Measurements from ENCODE around the gene DLGAP4. TPM values are rescaled to one million over a fixed set of nuclear protein-coding genes. Genes with fewer than 3 reads are reported as not detected.
A peak's percentile ranks its signal among the peaks of the same experiment; 100 is the strongest.

The DLGAP4 gene
- total and polyA plus RNA-seq, 5 experiments from 2014 or later: 9.3 to 35.0 (median 16.6) TPM

- POLR2A ChIA-PET: no interaction called here
- H3K27me3 Mint-ChIP-seq: peaks cover 45 to 84% (median 66%) of the 10 kb centered on the region in 5 donors
- H3K36me3 Mint-ChIP-seq: peaks cover 0 to 11% (median 0%) of the 10 kb centered on the region in 3 donors
- H3K9me3 Mint-ChIP-seq: peaks cover 0 to 2% (median 0%) of the 10 kb centered on the region in 9 donors
- peak overlapping the region in 5 of 10 donors; percentile 14 to 74 (median 63) for H3K4me3 Mint-ChIP-seq
- H3K4me1 Mint-ChIP-seq: peaks cover 5 to 11% (median 8%) of the 10 kb centered on the region in 4 donors
- H3K27ac Mint-ChIP-seq: no peak overlapping the region
- DNase-seq (no peak), ATAC-seq (no peak)
Measured at GRCh38 chr20:36306553-36307411, 643 bp downstream of the DLGAP4 start.

GRCh38 chr20:36307412-36308325, 1.5 kb downstream of the DLGAP4 start:
- Mint-ChIP-seq H3K27ac (no peak overlapping the region), H3K4me1 (peaks cover 5 to 11% (median 8%) of the 10 kb centered on the region in 4 donors), H3K27me3 (peaks cover 45 to 84% (median 72%) of the 10 kb centered on the region in 5 donors), H3K9me3 (peaks cover 0 to 2% (median 0%) of the 10 kb centered on the region in 9 donors), H3K36me3 (peaks cover 0 to 11% (median 0%) of the 10 kb centered on the region in 3 donors), H3K4me3 (peak overlapping the region in 8 of 10 donors; percentile 42 to 77 (median 62))
- POLR2A ChIA-PET: no interaction called here
- ATAC-seq: no peak
- DNase-seq: no peak

- Mint-ChIP-seq H3K4me1 (peaks cover 3 to 11% (median 8%) of the 10 kb centered on the region in 4 donors), H3K9me3 (peaks cover 0 to 2% (median 0%) of the 10 kb centered on the region in 9 donors), H3K4me3 (peak overlapping the region in 4 of 10 donors; percentile 1 to 50 (median 14)), H3K36me3 (peaks cover 0 to 11% (median 0%) of the 10 kb centered on the region in 3 donors), H3K27ac (no peak overlapping the region), H3K27me3 (peaks cover 41 to 83% (median 73%) of the 10 kb centered on the region in 5 donors)
- ATAC-seq: no peak
- DNase-seq: no peak
- POLR2A ChIA-PET: no interaction called here
Measured at GRCh38 chr20:36308353-36308752, 2.2 kb downstream of the DLGAP4 start.

GRCh38 chr20:36308986-36309385, 2.8 kb downstream of the DLGAP4 start:
- Mint-ChIP-seq H3K4me1 (peaks cover 0 to 11% (median 8%) of the 10 kb centered on the region in 4 donors), H3K4me3 (peak overlapping the region in 3 of 10 donors; percentile 22 to 79 (median 48)), H3K9me3 (peaks cover 0 to 2% (median 0%) of the 10 kb centered on the region in 9 donors), H3K36me3 (peaks cover 0 to 11% (median 0%) of the 10 kb centered on the region in 3 donors), H3K27me3 (peaks cover 38 to 83% (median 73%) of the 10 kb centered on the region in 5 donors), H3K27ac (no peak overlapping the region)
- POLR2A ChIA-PET: no interaction called here
- DNase-seq (no peak), ATAC-seq (no peak)

GRCh38 chr20:36309643-36310042, 3.5 kb downstream of the DLGAP4 start:
- H3K9me3 Mint-ChIP-seq: peaks cover 0 to 2% (median 0%) of the 10 kb centered on the region in 9 donors
- H3K27ac Mint-ChIP-seq: peak overlapping the region in 2 of 10 donors; percentile 18 to 22
- H3K27me3 Mint-ChIP-seq: peaks cover 34 to 83% (median 71%) of the 10 kb centered on the region in 5 donors
- peak overlapping the region in 2 of 10 donors; percentile 62 to 79 for H3K4me3 Mint-ChIP-seq
- ATAC-seq (no peak), DNase-seq (no peak)
- H3K36me3 Mint-ChIP-seq: peaks cover 0 to 11% (median 0%) of the 10 kb centered on the region in 3 donors
- POLR2A ChIA-PET: no interaction called here
- peaks cover 0 to 11% (median 9%) of the 10 kb centered on the region in 4 donors for H3K4me1 Mint-ChIP-seq

- H3K27me3 Mint-ChIP-seq: peaks cover 28 to 83% (median 67%) of the 10 kb centered on the region in 5 donors
- H3K27ac Mint-ChIP-seq: no peak overlapping the region
- POLR2A ChIA-PET: no interaction called here
- ATAC-seq (no peak), DNase-seq (no peak)
- H3K4me1 Mint-ChIP-seq: peaks cover 0 to 9% (median 5%) of the 10 kb centered on the region in 4 donors
- no peak overlapping the region for H3K4me3 Mint-ChIP-seq
- H3K36me3 Mint-ChIP-seq: peaks cover 0 to 7% (median 0%) of the 10 kb centered on the region in 3 donors
- H3K9me3 Mint-ChIP-seq: peaks cover 0 to 2% (median 0%) of the 10 kb centered on the region in 9 donors
Measured at GRCh38 chr20:36310215-36310981, 4.3 kb downstream of the DLGAP4 start.

GRCh38 chr20:36311141-36311853, 5.2 kb downstream of the DLGAP4 start:
- peaks cover 26 to 81% (median 64%) of the 10 kb centered on the region in 5 donors for H3K27me3 Mint-ChIP-seq
- peaks cover 0 to 5% (median 0%) of the 10 kb centered on the region in 3 donors for H3K36me3 Mint-ChIP-seq
- POLR2A ChIA-PET: no interaction called here
- DNase-seq (no peak), ATAC-seq (no peak)
- H3K4me3 Mint-ChIP-seq: no peak overlapping the region
- peaks cover 0 to 2% (median 0%) of the 10 kb centered on the region in 9 donors for H3K9me3 Mint-ChIP-seq
- H3K4me1 Mint-ChIP-seq: peaks cover 0 to 7% (median 3%) of the 10 kb centered on the region in 4 donors
- H3K27ac Mint-ChIP-seq: no peak overlapping the region

GRCh38 chr20:36311854-36312723, 6.0 kb downstream of the DLGAP4 start:
- peak overlapping the region in 1 of 10 donors; percentile 21 for H3K27ac Mint-ChIP-seq
- POLR2A ChIA-PET: no interaction called here
- peaks cover 0 to 2% (median 0%) of the 10 kb centered on the region in 9 donors for H3K9me3 Mint-ChIP-seq
- H3K27me3 Mint-ChIP-seq: peaks cover 27 to 81% (median 64%) of the 10 kb centered on the region in 5 donors
- no peak for DNase-seq
- peaks cover 0 to 5% (median 0%) of the 10 kb centered on the region in 3 donors for H3K36me3 Mint-ChIP-seq
- H3K4me1 Mint-ChIP-seq: peaks cover 0 to 7% (median 3%) of the 10 kb centered on the region in 4 donors
- ATAC-seq: no peak
- no peak overlapping the region for H3K4me3 Mint-ChIP-seq

- POLR2A ChIA-PET: no interaction called here
- H3K27me3 Mint-ChIP-seq: peaks cover 27 to 75% (median 58%) of the 10 kb centered on the region in 5 donors
Measured at GRCh38 chr20:36312724-36313441, 6.7 kb downstream of the DLGAP4 start.

GRCh38 chr20:36313476-36313875, 7.3 kb downstream of the DLGAP4 start:
- Mint-ChIP-seq H3K9me3 (peaks cover 0 to 2% (median 0%) of the 10 kb centered on the region in 9 donors), H3K36me3 (peaks cover 0 to 5% (median 0%) of the 10 kb centered on the region in 3 donors), H3K27ac (no peak overlapping the region), H3K4me1 (peaks cover 0 to 5% (median 0%) of the 10 kb centered on the region in 4 donors), H3K27me3 (peaks cover 24 to 69% (median 52%) of the 10 kb centered on the region in 5 donors), H3K4me3 (no peak overlapping the region)
- DNase-seq: no peak
- no peak for ATAC-seq
- POLR2A ChIA-PET: no interaction called here

More at GRCh38 chr20:36312724-36313441, 6.7 kb downstream of the DLGAP4 start:
- Mint-ChIP-seq H3K4me1 (peaks cover 0 to 5% (median 1%) of the 10 kb centered on the region in 4 donors), H3K4me3 (no peak overlapping the region), H3K36me3 (peaks cover 0 to 5% (median 0%) of the 10 kb centered on the region in 3 donors), H3K27ac (peak overlapping the region in 1 of 10 donors; percentile 21), H3K9me3 (peaks cover 0 to 2% (median 0%) of the 10 kb centered on the region in 9 donors)
- no peak for ATAC-seq
- DNase-seq: no peak
